GM23338 (cell line): Measurements from ENCODE around the gene TNK2.
"Not testable (repeated sequence)": the region's sequence is repeated elsewhere in the genome, so short reads cannot be mapped to it uniquely, and the experiment has no call there.

Experiments
- TF ChIP-seq, protein P1 (sequence below), 2 experiments: fragments of 200-600 bp in 1 of 2; sonication (generic) in 1 of 2; conservative IDR thresholded peaks; 2 replicates each; pipeline versions ENCODE4 v1.5.1 to v1.6.1; 2016 to 2017; ENCODE audit warnings: antibody characterized with exemption in 2 of 2, low read depth in 2 of 2, mild to moderate bottlenecking in 2 of 2, moderate library complexity in 1 of 2
- TF ChIP-seq, protein P2 (sequence below): IDR thresholded peaks from one replicate; pipeline ENCODE4 v1.6.1; 2018; ENCODE audit warnings: antibody characterized with exemption; ENCODE audit not compliant: unreplicated experiment

DNA sequence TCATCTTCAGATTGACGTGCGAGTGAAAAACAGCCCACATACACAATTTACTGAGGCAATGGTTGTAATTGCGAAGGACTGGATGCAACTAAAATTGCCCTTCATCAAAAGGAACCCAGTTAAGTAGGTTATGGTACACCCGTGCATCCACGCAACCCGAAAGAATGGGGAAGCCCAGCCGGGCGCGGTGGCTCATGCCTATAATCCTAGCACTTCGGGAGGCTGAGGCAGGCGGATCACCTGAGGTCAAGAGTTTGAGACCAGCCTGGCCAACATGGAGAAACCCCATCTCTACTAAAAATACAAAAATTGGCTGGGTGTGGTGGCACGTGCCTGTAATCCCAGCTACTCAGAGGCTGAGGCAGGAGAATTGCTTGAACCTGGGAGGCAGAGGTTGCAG is 46.0 kb downstream of the TNK2 start:
- TF ChIP-seq, protein P1, sequence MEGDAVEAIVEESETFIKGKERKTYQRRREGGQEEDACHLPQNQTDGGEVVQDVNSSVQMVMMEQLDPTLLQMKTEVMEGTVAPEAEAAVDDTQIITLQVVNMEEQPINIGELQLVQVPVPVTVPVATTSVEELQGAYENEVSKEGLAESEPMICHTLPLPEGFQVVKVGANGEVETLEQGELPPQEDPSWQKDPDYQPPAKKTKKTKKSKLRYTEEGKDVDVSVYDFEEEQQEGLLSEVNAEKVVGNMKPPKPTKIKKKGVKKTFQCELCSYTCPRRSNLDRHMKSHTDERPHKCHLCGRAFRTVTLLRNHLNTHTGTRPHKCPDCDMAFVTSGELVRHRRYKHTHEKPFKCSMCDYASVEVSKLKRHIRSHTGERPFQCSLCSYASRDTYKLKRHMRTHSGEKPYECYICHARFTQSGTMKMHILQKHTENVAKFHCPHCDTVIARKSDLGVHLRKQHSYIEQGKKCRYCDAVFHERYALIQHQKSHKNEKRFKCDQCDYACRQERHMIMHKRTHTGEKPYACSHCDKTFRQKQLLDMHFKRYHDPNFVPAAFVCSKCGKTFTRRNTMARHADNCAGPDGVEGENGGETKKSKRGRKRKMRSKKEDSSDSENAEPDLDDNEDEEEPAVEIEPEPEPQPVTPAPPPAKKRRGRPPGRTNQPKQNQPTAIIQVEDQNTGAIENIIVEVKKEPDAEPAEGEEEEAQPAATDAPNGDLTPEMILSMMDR (conservative IDR thresholded peaks at IDR 0.05; ENCODE audit: low read depth in 2 of 2), result not testable (repeated sequence)
- TF ChIP-seq, protein P2, sequence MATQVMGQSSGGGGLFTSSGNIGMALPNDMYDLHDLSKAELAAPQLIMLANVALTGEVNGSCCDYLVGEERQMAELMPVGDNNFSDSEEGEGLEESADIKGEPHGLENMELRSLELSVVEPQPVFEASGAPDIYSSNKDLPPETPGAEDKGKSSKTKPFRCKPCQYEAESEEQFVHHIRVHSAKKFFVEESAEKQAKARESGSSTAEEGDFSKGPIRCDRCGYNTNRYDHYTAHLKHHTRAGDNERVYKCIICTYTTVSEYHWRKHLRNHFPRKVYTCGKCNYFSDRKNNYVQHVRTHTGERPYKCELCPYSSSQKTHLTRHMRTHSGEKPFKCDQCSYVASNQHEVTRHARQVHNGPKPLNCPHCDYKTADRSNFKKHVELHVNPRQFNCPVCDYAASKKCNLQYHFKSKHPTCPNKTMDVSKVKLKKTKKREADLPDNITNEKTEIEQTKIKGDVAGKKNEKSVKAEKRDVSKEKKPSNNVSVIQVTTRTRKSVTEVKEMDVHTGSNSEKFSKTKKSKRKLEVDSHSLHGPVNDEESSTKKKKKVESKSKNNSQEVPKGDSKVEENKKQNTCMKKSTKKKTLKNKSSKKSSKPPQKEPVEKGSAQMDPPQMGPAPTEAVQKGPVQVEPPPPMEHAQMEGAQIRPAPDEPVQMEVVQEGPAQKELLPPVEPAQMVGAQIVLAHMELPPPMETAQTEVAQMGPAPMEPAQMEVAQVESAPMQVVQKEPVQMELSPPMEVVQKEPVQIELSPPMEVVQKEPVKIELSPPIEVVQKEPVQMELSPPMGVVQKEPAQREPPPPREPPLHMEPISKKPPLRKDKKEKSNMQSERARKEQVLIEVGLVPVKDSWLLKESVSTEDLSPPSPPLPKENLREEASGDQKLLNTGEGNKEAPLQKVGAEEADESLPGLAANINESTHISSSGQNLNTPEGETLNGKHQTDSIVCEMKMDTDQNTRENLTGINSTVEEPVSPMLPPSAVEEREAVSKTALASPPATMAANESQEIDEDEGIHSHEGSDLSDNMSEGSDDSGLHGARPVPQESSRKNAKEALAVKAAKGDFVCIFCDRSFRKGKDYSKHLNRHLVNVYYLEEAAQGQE, result not testable (repeated sequence)
